NT2/D1 (cell line): Measurements from ENCODE around the gene ALOX5.
"Not testable (repeated sequence)": the region's sequence is repeated elsewhere in the genome, so short reads cannot be mapped to it uniquely, and the experiment has no call there.

Source experiments
- SUZ12 ChIP-seq: IDR thresholded peaks from 2 replicates; pipeline ENCODE4 v1.6.1; 2011; ENCODE audit not compliant: insufficient read length, insufficient read depth; ENCODE audit errors: extremely low read depth
- ZNF274 ChIP-seq: IDR thresholded peaks from 2 replicates; pipeline ENCODE4 v1.6.1; 2011; ENCODE audit warnings: mild to moderate bottlenecking, low read depth, low read length

DNA sequence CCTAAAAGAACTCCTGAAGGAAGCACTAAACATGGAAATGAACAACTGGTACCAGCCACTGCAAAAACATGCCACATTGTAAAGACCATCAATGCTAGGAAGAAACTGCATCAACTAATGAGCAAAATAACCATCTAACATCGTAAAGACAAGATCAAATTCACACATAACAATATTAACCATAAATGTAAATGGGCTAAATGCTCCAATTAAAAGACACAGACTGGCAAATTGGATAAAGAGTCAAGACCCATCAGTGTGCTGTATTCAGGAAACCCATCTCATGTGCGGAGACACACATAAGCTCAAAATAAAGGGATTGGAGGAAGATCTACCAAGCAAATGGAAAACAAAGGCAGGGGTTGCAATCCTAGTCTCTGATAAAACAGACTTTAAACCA is 15.7 kb downstream of the ALOX5 start:
- not testable (repeated sequence) for TF ChIP-seq ZNF274, SUZ12
